Left kidney (tissue), 2 donors: Measurements from ENCODE around the gene NID1. TPM values are rescaled to one million over a fixed set of nuclear protein-coding genes. Genes with fewer than 3 reads are reported as not detected.
"Not testable (repeated sequence)": the region's sequence is repeated elsewhere in the genome, so short reads cannot be mapped to it uniquely, and the experiment has no call there.

Experiments used
- DNase-seq: peaks from one replicate; pipeline ENCODE4 v3.0.0-alpha.2; 2013
- polyA plus RNA-seq: library from polyadenylated mRNA; unstranded; fragments of 120-200 nt; gene quantifications from one replicate; pipeline ENCODE4 v1.2.1, GENCODE V29; 2013; ENCODE audit not compliant: insufficient read length

Gene NID1
- polyA plus RNA-seq, 1 donor = 177 TPM

- no peak for DNase-seq
These were observed 33.4 kb upstream of the NID1 start for GRCh38 chr1:236098267-236098666.

- peak; percentile 94 for DNase-seq
These were observed 32.0 kb upstream of the NID1 start for GRCh38 chr1:236096660-236097482.

GRCh38 chr1:236095705-236096520 lies 31.0 kb upstream of the NID1 start:
- no peak for DNase-seq

GRCh38 chr1:236092899-236093298 lies 28.0 kb upstream of the NID1 start:
- DNase-seq = no peak

GRCh38 chr1:236091933-236092318 lies 27.0 kb upstream of the NID1 start:
- no peak for DNase-seq

- no peak for DNase-seq
These were observed 25.9 kb upstream of the NID1 start for GRCh38 chr1:236090741-236091147.

- no peak for DNase-seq
These were observed 24.3 kb upstream of the NID1 start for GRCh38 chr1:236089046-236089773.

- no peak for DNase-seq
These were observed 21.6 kb upstream of the NID1 start for GRCh38 chr1:236086537-236086936.

- no peak for DNase-seq
These were observed 20.8 kb upstream of the NID1 start for GRCh38 chr1:236085545-236086159.

GRCh38 chr1:236084386-236084730 lies 19.5 kb upstream of the NID1 start:
- no peak for DNase-seq

GRCh38 chr1:236083650-236084385 lies 18.9 kb upstream of the NID1 start:
- no peak for DNase-seq

- no peak for DNase-seq
These were observed 17.6 kb upstream of the NID1 start for GRCh38 chr1:236082526-236082925.

GRCh38 chr1:236081546-236082227 lies 16.8 kb upstream of the NID1 start:
- DNase-seq = no peak

GRCh38 chr1:236079703-236080102 lies 14.8 kb upstream of the NID1 start:
- DNase-seq = no peak

- DNase-seq = no peak
These were observed 14.1 kb upstream of the NID1 start for GRCh38 chr1:236078993-236079392.

- DNase-seq = not testable (repeated sequence)
These were observed 13.2 kb upstream of the NID1 start for GRCh38 chr1:236078077-236078476.

GRCh38 chr1:236075848-236076247 lies 11.0 kb upstream of the NID1 start:
- no peak for DNase-seq

GRCh38 chr1:236073307-236073897 lies 8.5 kb upstream of the NID1 start:
- no peak for DNase-seq

- DNase-seq = no peak
These were observed 7.1 kb upstream of the NID1 start for GRCh38 chr1:236072001-236072400.

GRCh38 chr1:236070753-236071152 lies 5.9 kb upstream of the NID1 start:
- DNase-seq = no peak

- DNase-seq = no peak
These were observed 4.9 kb upstream of the NID1 start for GRCh38 chr1:236069796-236070195.
